Measurements from ENCODE around the gene COLGALT1. TPM values are rescaled to one million over a fixed set of nuclear protein-coding genes. Genes with fewer than 3 reads are reported as not detected.
"Not testable (repeated sequence)": the region's sequence is repeated elsewhere in the genome, so short reads cannot be mapped to it uniquely, and the experiment has no call there.

The COLGALT1 gene
- total RNA-seq, 1 donor from 2014 or later: 38.4 TPM

GRCh38 chr19:17517898-17518297 lies 37.6 kb upstream of the COLGALT1 start:
- Mint-ChIP-seq H3K27ac (no peak overlapping the region), H3K36me3 (peaks cover 22% of the 10 kb centered on the region), H3K4me1 (peaks cover 4% of the 10 kb centered on the region), H3K4me3 (no peak overlapping the region), H3K27me3 (ENCODE audit: insufficient read depth, low read depth) (no peaks in the 10 kb centered on the region), H3K9me3 (peaks cover 18% of the 10 kb centered on the region)
- H3K79me2 ChIP-seq (ENCODE audit: low read depth): peaks cover 10% of the 10 kb centered on the region
- peaks cover 5% of the 10 kb centered on the region for H3K9me3 ChIP-seq (ENCODE audit: low read depth)
- no peak for TF ChIP-seq EZH2 (IDR thresholded peaks at IDR 0.05)
- no peak for TF ChIP-seq EZH2phosphoT487 (IDR thresholded peaks at IDR 0.05)
- TF ChIP-seq CTCF (IDR thresholded peaks at IDR 0.05): no peak
- H3K9ac ChIP-seq: no peak overlapping the region
- H4K20me1 ChIP-seq (ENCODE audit: low read depth): peaks cover 2% of the 10 kb centered on the region
- H3K27me3 ChIP-seq: no peaks in the 10 kb centered on the region
- no peak overlapping the region for H3K4me2 ChIP-seq
- no peak for DNase-seq (ENCODE audit: low spot score)
- no peaks in the 10 kb centered on the region for H3K4me1 ChIP-seq
- H3K36me3 ChIP-seq: peaks cover 12% of the 10 kb centered on the region
- H2AFZ ChIP-seq (replicated peaks): no peak overlapping the region
- H3F3A ChIP-seq (ENCODE audit: low read depth): no peaks in the 10 kb centered on the region
- no peak overlapping the region for H3K4me3 ChIP-seq
- H3K27ac ChIP-seq: no peak overlapping the region

- H3K9me3 Mint-ChIP-seq: peaks cover 18% of the 10 kb centered on the region
- not testable (repeated sequence) for H3K4me3 Mint-ChIP-seq; H3K4me1 Mint-ChIP-seq; H3K4me2 ChIP-seq; H3K27me3 ChIP-seq; H3K27ac ChIP-seq; H3K79me2 ChIP-seq (ENCODE audit: low read depth); DNase-seq (ENCODE audit: low spot score); H3K4me1 ChIP-seq; H4K20me1 ChIP-seq (ENCODE audit: low read depth); H3K9me3 ChIP-seq (ENCODE audit: low read depth); H3K27me3 Mint-ChIP-seq (ENCODE audit: insufficient read depth, low read depth); H3K4me3 ChIP-seq; H3K9ac ChIP-seq; H2AFZ ChIP-seq (replicated peaks); H3F3A ChIP-seq (ENCODE audit: low read depth); H3K27ac Mint-ChIP-seq
- peaks cover 12% of the 10 kb centered on the region for H3K36me3 ChIP-seq
- peaks cover 22% of the 10 kb centered on the region for H3K36me3 Mint-ChIP-seq
Observed at GRCh38 chr19:17518654-17519053, 36.8 kb upstream of the COLGALT1 start.

- H3K27ac ChIP-seq: no peak overlapping the region
- no peaks in the 10 kb centered on the region for H3K27me3 ChIP-seq
- H3K9me3 ChIP-seq (ENCODE audit: low read depth): peaks cover 5% of the 10 kb centered on the region
- no peak overlapping the region for H3K4me2 ChIP-seq
- Mint-ChIP-seq H3K27me3 (ENCODE audit: insufficient read depth, low read depth) (peaks cover 6% of the 10 kb centered on the region), H3K4me1 (no peaks in the 10 kb centered on the region), H3K9me3 (peaks cover 18% of the 10 kb centered on the region), H3K27ac (no peak overlapping the region), H3K36me3 (peaks cover 19% of the 10 kb centered on the region), H3K4me3 (no peak overlapping the region)
- no peaks in the 10 kb centered on the region for H3F3A ChIP-seq (ENCODE audit: low read depth)
- TF ChIP-seq EZH2phosphoT487 (IDR thresholded peaks at IDR 0.05): no peak
- TF ChIP-seq CTCF (IDR thresholded peaks at IDR 0.05): no peak
- no peak for TF ChIP-seq EZH2 (IDR thresholded peaks at IDR 0.05)
- H4K20me1 ChIP-seq (ENCODE audit: low read depth): no peaks in the 10 kb centered on the region
- H3K79me2 ChIP-seq (ENCODE audit: low read depth): no peaks in the 10 kb centered on the region
- no peak overlapping the region for H3K9ac ChIP-seq
- H3K4me3 ChIP-seq: no peak overlapping the region
- peaks cover 12% of the 10 kb centered on the region for H3K36me3 ChIP-seq
- H3K4me1 ChIP-seq: no peaks in the 10 kb centered on the region
- no peak for DNase-seq (ENCODE audit: low spot score)
- no peak overlapping the region for H2AFZ ChIP-seq (replicated peaks)
Observed at GRCh38 chr19:17519967-17520366, 35.5 kb upstream of the COLGALT1 start.

GRCh38 chr19:17520865-17521264 lies 34.6 kb upstream of the COLGALT1 start:
- peaks cover 5% of the 10 kb centered on the region for H3K9me3 ChIP-seq (ENCODE audit: low read depth)
- no peak for DNase-seq (ENCODE audit: low spot score)
- no peaks in the 10 kb centered on the region for H3K4me1 ChIP-seq
- no peaks in the 10 kb centered on the region for H4K20me1 ChIP-seq (ENCODE audit: low read depth)
- Mint-ChIP-seq H3K36me3 (peaks cover 18% of the 10 kb centered on the region), H3K4me3 (no peak overlapping the region), H3K27me3 (ENCODE audit: insufficient read depth, low read depth) (peaks cover 8% of the 10 kb centered on the region), H3K4me1 (no peaks in the 10 kb centered on the region), H3K27ac (no peak overlapping the region), H3K9me3 (peaks cover 18% of the 10 kb centered on the region)
- H3K36me3 ChIP-seq: peaks cover 12% of the 10 kb centered on the region
- no peak for TF ChIP-seq CTCF (IDR thresholded peaks at IDR 0.05)
- TF ChIP-seq EZH2 (IDR thresholded peaks at IDR 0.05): no peak
- TF ChIP-seq EZH2phosphoT487 (IDR thresholded peaks at IDR 0.05): no peak
- H3K27me3 ChIP-seq: no peaks in the 10 kb centered on the region
- no peaks in the 10 kb centered on the region for H3F3A ChIP-seq (ENCODE audit: low read depth)
- no peak overlapping the region for H3K9ac ChIP-seq
- H3K79me2 ChIP-seq (ENCODE audit: low read depth): no peaks in the 10 kb centered on the region
- H3K4me3 ChIP-seq: no peak overlapping the region
- H3K4me2 ChIP-seq: no peak overlapping the region
- no peak overlapping the region for H2AFZ ChIP-seq (replicated peaks)
- H3K27ac ChIP-seq: no peak overlapping the region

Measured in neural progenitor cell (in vitro differentiated cells).